WTC11 (cell line): Measurements from ENCODE around the gene ITGA6. TPM values are rescaled to one million over a fixed set of nuclear protein-coding genes. Genes with fewer than 3 reads are reported as not detected.
"Not testable (repeated sequence)": the region's sequence is repeated elsewhere in the genome, so short reads cannot be mapped to it uniquely, and the experiment has no call there.

Experiments
- ATAC-seq: fragments of 200-7000 bp; cut with Tn5 transposase; 2 replicates; pipeline ENCODE4 v1.10.0; 2021; ENCODE audit warnings: mild to moderate bottlenecking, moderate library complexity
- CTCF ChIA-PET: fragments of 300-600 bp; sonication (Branson Sonifier 250); formaldehyde crosslinking; loops from one replicate; lab custom pipeline; 2021; ENCODE audit warnings: antibody characterized with exemption; lab: Charles Lee
- POLR2A ChIA-PET: fragments of 350-600 bp; sonication (Branson Sonifier 250); formaldehyde crosslinking; loops from one replicate; lab custom pipeline; 2021; ENCODE audit warnings: antibody characterized with exemption; lab: Charles Lee
- DNase-seq: peaks from one replicate; pipeline ENCODE4 v3.0.0; 2021; ENCODE audit warnings: low spot score
- H3K27ac Mint-ChIP-seq: 2 replicates; pipeline ENCODE4 v1.8.0; 2021; ENCODE audit warnings: mixed read lengths
- H3K27me3 Mint-ChIP-seq: 2 replicates; pipeline ENCODE4 v1.8.0; 2021; ENCODE audit warnings: low read depth, mild to moderate bottlenecking, moderate library complexity, mixed read lengths
- H3K36me3 Mint-ChIP-seq: 2 replicates; pipeline ENCODE4 v1.8.0; 2021; ENCODE audit warnings: mixed read lengths
- H3K4me1 Mint-ChIP-seq: 2 replicates; pipeline ENCODE4 v1.8.0; 2022; ENCODE audit warnings: mixed read lengths
- H3K4me3 Mint-ChIP-seq: 2 replicates; pipeline ENCODE4 v1.8.0; 2021; ENCODE audit warnings: mild to moderate bottlenecking, moderate library complexity, mixed read lengths
- H3K9me3 Mint-ChIP-seq: 2 replicates; pipeline ENCODE4 v1.8.0; 2021; ENCODE audit warnings: mixed read lengths
- CREB1 ChIP-seq: sonication (generic); formaldehyde crosslinking; IDR thresholded peaks from 2 replicates; pipeline ENCODE4 v1.8.0; 2023; ENCODE audit warnings: mild to moderate bottlenecking, missing genetic modification reagents
- ETV6 ChIP-seq: sonication (generic); formaldehyde crosslinking; IDR thresholded peaks from 2 replicates; pipeline ENCODE4 v1.8.1; 2022; ENCODE audit warnings: mild to moderate bottlenecking, missing genetic modification reagents
- GTF2I ChIP-seq: fragments of 250-450 bp; sonication (Bioruptor Pico); conservative IDR thresholded peaks from 2 replicates; pipeline ENCODE4 v1.4.0; 2021; ENCODE audit warnings: mild to moderate bottlenecking
- MXD4 ChIP-seq: fragments of 250-450 bp; sonication (Bioruptor Pico); IDR thresholded peaks from 2 replicates; pipeline ENCODE4 v1.8.0; 2021; ENCODE audit warnings: mild to moderate bottlenecking, moderate library complexity, borderline replicate concordance
- MYBL2 ChIP-seq: sonication (generic); formaldehyde crosslinking; IDR thresholded peaks from 2 replicates; pipeline ENCODE4 v1.8.1; 2023; ENCODE audit warnings: mild to moderate bottlenecking, moderate library complexity, missing genetic modification reagents
- NFATC4 ChIP-seq: fragments of 250-450 bp; sonication (Bioruptor Pico); IDR thresholded peaks from 2 replicates; pipeline ENCODE4 v1.9.0; 2021; ENCODE audit warnings: mild to moderate bottlenecking
- NR1H2 ChIP-seq: sonication (generic); formaldehyde crosslinking; IDR thresholded peaks from 2 replicates; pipeline ENCODE4 v1.9.0; 2021; ENCODE audit warnings: mild to moderate bottlenecking, moderate library complexity, missing genetic modification reagents
- NR3C1 ChIP-seq: sonication (generic); formaldehyde crosslinking; conservative IDR thresholded peaks from 2 replicates; pipeline ENCODE4 v1.8.1; 2023; ENCODE audit warnings: low read depth, mild to moderate bottlenecking, missing genetic modification reagents
- PRDM15 ChIP-seq: sonication (generic); formaldehyde crosslinking; IDR thresholded peaks from 2 replicates; pipeline ENCODE4 v1.8.0; 2022; ENCODE audit warnings: missing genetic modification reagents
- RELA ChIP-seq: sonication (generic); formaldehyde crosslinking; IDR thresholded peaks from 2 replicates; pipeline ENCODE4 v1.8.1; 2022; ENCODE audit warnings: missing genetic modification reagents, mild to moderate bottlenecking, borderline replicate concordance
- ZNF121 ChIP-seq: sonication (generic); formaldehyde crosslinking; IDR thresholded peaks from 2 replicates; pipeline ENCODE4 v1.8.0; 2023; ENCODE audit warnings: missing genetic modification reagents
- ZNF219 ChIP-seq: sonication (generic); formaldehyde crosslinking; IDR thresholded peaks from 2 replicates; pipeline ENCODE4 v1.8.0; 2023; ENCODE audit warnings: missing genetic modification reagents, mild to moderate bottlenecking, borderline replicate concordance
- ZNF396 ChIP-seq: fragments of 250-450 bp; sonication (Bioruptor Pico); IDR thresholded peaks from 2 replicates; pipeline ENCODE4 v1.8.0; 2021; ENCODE audit warnings: mild to moderate bottlenecking, moderate library complexity, borderline replicate concordance
- ZNF671 ChIP-seq: fragments of 250-450 bp; sonication (Bioruptor Pico); IDR thresholded peaks from 2 replicates; pipeline ENCODE4 v1.8.0; 2021; ENCODE audit warnings: mild to moderate bottlenecking
- total RNA-seq: library from RNA; stranded (reverse); gene quantifications from 3 replicates; pipeline ENCODE4 v1.2.3, GENCODE V29; 2021
- TF ChIP-seq, protein P1 (sequence below): sonication (generic); formaldehyde crosslinking; IDR thresholded peaks from 2 replicates; pipeline ENCODE4 v1.8.0; 2023; ENCODE audit warnings: missing genetic modification reagents, mild to moderate bottlenecking, borderline replicate concordance
- TF ChIP-seq, protein P2 (sequence below): sonication (generic); formaldehyde crosslinking; IDR thresholded peaks from 2 replicates; pipeline ENCODE4 v1.8.1; 2023; ENCODE audit warnings: mild to moderate bottlenecking, missing genetic modification reagents, borderline replicate concordance
- TF ChIP-seq, protein P3 (sequence below): sonication (generic); formaldehyde crosslinking; IDR thresholded peaks from 2 replicates; pipeline ENCODE4 v1.8.1; 2022; ENCODE audit warnings: low read depth, missing genetic modification reagents, borderline replicate concordance
- TF ChIP-seq, protein P4 (sequence below): sonication (generic); formaldehyde crosslinking; IDR thresholded peaks from 2 replicates; pipeline ENCODE4 v1.8.1; 2022; ENCODE audit warnings: mild to moderate bottlenecking, missing genetic modification reagents, moderate library complexity, borderline replicate concordance

ITGA6 gene
- total RNA-seq, 1 experiment from 2014 or later: 83.6 TPM

- CTCF ChIA-PET: interaction anchor here (3.0 kb wide), 1 partner anchor 140 kb away, joined by 11 read pairs; no protein-coding TSS in a partner anchor
- Mint-ChIP-seq H3K27ac (peak overlapping the region; percentile 62; the same call in 1 of the 2 replicates), H3K4me3 (no peak overlapping the region), H3K36me3 (peaks cover 58% of the 10 kb centered on the region), H3K4me1 (peaks cover 36% of the 10 kb centered on the region), H3K27me3 (peaks cover 8% of the 10 kb centered on the region; the same call in 1 of the 2 replicates), H3K9me3 (peaks cover 53% of the 10 kb centered on the region)
- POLR2A ChIA-PET: no interaction called here
- TF ChIP-seq MYBL2 (no peak), PRDM15 (CRISPR knock-in tag) (no peak), ZNF396 (CRISPR knock-in tag) (no peak), ZNF219 (CRISPR knock-in tag) (no peak), GTF2I (CRISPR knock-in tag) (no peak), ZNF121 (CRISPR knock-in tag) (no peak), ETV6 (CRISPR knock-in tag) (no peak)
- TF ChIP-seq, protein P1, sequence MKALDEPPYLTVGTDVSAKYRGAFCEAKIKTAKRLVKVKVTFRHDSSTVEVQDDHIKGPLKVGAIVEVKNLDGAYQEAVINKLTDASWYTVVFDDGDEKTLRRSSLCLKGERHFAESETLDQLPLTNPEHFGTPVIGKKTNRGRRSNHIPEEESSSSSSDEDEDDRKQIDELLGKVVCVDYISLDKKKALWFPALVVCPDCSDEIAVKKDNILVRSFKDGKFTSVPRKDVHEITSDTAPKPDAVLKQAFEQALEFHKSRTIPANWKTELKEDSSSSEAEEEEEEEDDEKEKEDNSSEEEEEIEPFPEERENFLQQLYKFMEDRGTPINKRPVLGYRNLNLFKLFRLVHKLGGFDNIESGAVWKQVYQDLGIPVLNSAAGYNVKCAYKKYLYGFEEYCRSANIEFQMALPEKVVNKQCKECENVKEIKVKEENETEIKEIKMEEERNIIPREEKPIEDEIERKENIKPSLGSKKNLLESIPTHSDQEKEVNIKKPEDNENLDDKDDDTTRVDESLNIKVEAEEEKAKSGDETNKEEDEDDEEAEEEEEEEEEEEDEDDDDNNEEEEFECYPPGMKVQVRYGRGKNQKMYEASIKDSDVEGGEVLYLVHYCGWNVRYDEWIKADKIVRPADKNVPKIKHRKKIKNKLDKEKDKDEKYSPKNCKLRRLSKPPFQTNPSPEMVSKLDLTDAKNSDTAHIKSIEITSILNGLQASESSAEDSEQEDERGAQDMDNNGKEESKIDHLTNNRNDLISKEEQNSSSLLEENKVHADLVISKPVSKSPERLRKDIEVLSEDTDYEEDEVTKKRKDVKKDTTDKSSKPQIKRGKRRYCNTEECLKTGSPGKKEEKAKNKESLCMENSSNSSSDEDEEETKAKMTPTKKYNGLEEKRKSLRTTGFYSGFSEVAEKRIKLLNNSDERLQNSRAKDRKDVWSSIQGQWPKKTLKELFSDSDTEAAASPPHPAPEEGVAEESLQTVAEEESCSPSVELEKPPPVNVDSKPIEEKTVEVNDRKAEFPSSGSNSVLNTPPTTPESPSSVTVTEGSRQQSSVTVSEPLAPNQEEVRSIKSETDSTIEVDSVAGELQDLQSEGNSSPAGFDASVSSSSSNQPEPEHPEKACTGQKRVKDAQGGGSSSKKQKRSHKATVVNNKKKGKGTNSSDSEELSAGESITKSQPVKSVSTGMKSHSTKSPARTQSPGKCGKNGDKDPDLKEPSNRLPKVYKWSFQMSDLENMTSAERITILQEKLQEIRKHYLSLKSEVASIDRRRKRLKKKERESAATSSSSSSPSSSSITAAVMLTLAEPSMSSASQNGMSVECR (CRISPR knock-in tag): no peak
- TF ChIP-seq, protein P2, sequence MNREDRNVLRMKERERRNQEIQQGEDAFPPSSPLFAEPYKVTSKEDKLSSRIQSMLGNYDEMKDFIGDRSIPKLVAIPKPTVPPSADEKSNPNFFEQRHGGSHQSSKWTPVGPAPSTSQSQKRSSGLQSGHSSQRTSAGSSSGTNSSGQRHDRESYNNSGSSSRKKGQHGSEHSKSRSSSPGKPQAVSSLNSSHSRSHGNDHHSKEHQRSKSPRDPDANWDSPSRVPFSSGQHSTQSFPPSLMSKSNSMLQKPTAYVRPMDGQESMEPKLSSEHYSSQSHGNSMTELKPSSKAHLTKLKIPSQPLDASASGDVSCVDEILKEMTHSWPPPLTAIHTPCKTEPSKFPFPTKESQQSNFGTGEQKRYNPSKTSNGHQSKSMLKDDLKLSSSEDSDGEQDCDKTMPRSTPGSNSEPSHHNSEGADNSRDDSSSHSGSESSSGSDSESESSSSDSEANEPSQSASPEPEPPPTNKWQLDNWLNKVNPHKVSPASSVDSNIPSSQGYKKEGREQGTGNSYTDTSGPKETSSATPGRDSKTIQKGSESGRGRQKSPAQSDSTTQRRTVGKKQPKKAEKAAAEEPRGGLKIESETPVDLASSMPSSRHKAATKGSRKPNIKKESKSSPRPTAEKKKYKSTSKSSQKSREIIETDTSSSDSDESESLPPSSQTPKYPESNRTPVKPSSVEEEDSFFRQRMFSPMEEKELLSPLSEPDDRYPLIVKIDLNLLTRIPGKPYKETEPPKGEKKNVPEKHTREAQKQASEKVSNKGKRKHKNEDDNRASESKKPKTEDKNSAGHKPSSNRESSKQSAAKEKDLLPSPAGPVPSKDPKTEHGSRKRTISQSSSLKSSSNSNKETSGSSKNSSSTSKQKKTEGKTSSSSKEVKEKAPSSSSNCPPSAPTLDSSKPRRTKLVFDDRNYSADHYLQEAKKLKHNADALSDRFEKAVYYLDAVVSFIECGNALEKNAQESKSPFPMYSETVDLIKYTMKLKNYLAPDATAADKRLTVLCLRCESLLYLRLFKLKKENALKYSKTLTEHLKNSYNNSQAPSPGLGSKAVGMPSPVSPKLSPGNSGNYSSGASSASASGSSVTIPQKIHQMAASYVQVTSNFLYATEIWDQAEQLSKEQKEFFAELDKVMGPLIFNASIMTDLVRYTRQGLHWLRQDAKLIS: no peak
- ATAC-seq (no peak; the same call in 1 of the 2 replicates), DNase-seq (no peak)
Measured at GRCh38 chr2:172533687-172534086, 106.3 kb downstream of the ITGA6 start.

DNA sequence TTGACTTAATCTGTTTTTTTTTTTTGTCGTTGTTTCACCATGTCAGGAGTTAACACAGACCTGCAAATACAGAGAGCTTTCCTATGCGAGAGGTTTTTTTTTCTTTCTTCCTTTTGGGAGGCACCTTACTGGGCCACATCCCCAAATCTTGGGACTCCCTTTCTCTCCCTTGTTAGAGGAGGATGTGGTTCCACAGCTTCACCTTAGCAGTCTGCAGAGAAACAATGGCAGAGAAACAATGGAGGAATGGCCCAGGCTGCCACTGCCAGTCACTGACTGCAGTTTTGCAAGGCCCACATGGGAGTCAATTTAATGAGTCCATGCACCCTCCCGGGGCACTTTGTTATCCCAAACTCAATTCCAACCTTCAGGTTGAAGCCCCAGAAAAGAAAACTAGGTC is 107.7 kb downstream of the ITGA6 start:
- Mint-ChIP-seq H3K9me3 (peaks cover 48% of the 10 kb centered on the region), H3K4me1 (peaks cover 36% of the 10 kb centered on the region), H3K27ac (peak overlapping the region; percentile 94), H3K27me3 (peaks cover 13% of the 10 kb centered on the region; the same call in 1 of the 2 replicates), H3K36me3 (peaks cover 57% of the 10 kb centered on the region), H3K4me3 (no peak overlapping the region)
- ChIA-PET POLR2A (no interaction called here), CTCF (interaction anchor here (0.5 to 3.0 kb wide), 3 partner anchors 139 to 362 kb away, joined by 3 to 11 read pairs (median 3); no protein-coding TSS in a partner anchor)
- peak; percentile 68 for ATAC-seq
- TF ChIP-seq CREB1: no peak
- no peak for TF ChIP-seq NFATC4 (CRISPR knock-in tag)
- TF ChIP-seq, protein P3, sequence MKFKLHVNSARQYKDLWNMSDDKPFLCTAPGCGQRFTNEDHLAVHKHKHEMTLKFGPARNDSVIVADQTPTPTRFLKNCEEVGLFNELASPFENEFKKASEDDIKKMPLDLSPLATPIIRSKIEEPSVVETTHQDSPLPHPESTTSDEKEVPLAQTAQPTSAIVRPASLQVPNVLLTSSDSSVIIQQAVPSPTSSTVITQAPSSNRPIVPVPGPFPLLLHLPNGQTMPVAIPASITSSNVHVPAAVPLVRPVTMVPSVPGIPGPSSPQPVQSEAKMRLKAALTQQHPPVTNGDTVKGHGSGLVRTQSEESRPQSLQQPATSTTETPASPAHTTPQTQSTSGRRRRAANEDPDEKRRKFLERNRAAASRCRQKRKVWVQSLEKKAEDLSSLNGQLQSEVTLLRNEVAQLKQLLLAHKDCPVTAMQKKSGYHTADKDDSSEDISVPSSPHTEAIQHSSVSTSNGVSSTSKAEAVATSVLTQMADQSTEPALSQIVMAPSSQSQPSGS (CRISPR knock-in tag): no peak
- TF ChIP-seq NR1H2: no peak
- TF ChIP-seq, protein P4, sequence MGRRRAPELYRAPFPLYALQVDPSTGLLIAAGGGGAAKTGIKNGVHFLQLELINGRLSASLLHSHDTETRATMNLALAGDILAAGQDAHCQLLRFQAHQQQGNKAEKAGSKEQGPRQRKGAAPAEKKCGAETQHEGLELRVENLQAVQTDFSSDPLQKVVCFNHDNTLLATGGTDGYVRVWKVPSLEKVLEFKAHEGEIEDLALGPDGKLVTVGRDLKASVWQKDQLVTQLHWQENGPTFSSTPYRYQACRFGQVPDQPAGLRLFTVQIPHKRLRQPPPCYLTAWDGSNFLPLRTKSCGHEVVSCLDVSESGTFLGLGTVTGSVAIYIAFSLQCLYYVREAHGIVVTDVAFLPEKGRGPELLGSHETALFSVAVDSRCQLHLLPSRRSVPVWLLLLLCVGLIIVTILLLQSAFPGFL (CRISPR knock-in tag): no peak
- TF ChIP-seq MYBL2: no peak
- no peak for TF ChIP-seq MXD4
- no peak for TF ChIP-seq ZNF671 (CRISPR knock-in tag)
- TF ChIP-seq NR3C1: no peak
- no peak for TF ChIP-seq RELA (CRISPR knock-in tag)
- no peak for DNase-seq

DNA sequence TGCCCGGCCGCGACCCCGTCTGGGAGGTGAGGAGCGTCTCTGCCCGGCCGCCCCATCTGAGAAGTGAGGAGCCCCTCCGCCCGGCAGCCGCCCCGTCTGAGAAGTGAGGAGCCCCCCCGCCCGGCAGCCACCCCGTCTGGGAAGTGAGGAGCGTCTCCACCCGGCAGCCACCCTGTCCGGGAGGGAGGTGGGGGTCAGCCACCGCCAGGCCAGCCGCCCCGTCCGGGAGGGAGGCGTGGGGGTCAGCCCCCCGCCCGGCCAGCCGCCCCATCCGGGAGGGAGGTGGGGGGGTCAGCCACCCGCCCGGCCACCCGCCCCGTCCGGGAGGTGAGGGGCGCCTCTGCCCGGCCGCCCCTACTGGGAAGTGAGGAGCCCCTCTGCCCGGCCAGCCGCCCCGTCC is 110.5 kb downstream of the ITGA6 start:
- H3K27ac Mint-ChIP-seq, POLR2A ChIA-PET, DNase-seq, CTCF ChIA-PET, H3K4me3 Mint-ChIP-seq, ATAC-seq: not testable (repeated sequence)
- H3K27me3 Mint-ChIP-seq: peaks cover 19% of the 10 kb centered on the region; the same call in 1 of the 2 replicates
- peaks cover 29% of the 10 kb centered on the region for H3K4me1 Mint-ChIP-seq
- peaks cover 59% of the 10 kb centered on the region for H3K9me3 Mint-ChIP-seq
- peaks cover 69% of the 10 kb centered on the region for H3K36me3 Mint-ChIP-seq
